Measurements from ENCODE around the gene PLCB4. TPM values are rescaled to one million over a fixed set of nuclear protein-coding genes. Genes with fewer than 3 reads are reported as not detected.

Gene PLCB4
- total RNA-seq, 1 experiment from 2014 or later: 14.9 TPM

DNA sequence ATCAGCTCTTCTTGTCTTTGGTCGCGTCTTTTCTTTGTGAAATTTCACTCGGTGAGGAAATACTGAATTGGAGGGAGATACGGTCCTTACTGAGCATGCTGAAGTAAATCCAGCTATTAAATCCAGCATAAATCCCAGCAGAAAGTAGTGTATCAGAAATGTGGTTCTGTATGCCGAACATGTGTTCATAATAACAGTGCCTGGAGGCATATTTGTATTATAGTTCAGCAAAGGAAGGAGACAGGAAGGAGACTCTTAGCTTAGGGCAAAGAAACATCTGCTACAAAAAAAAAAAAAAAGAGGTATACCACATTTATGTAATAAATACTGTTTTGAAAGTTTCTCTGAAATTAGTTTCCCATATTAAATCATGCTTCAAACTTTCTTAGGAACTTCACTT, 211.8 kb downstream of the PLCB4 start:
- TF ChIP-seq, protein P1, sequence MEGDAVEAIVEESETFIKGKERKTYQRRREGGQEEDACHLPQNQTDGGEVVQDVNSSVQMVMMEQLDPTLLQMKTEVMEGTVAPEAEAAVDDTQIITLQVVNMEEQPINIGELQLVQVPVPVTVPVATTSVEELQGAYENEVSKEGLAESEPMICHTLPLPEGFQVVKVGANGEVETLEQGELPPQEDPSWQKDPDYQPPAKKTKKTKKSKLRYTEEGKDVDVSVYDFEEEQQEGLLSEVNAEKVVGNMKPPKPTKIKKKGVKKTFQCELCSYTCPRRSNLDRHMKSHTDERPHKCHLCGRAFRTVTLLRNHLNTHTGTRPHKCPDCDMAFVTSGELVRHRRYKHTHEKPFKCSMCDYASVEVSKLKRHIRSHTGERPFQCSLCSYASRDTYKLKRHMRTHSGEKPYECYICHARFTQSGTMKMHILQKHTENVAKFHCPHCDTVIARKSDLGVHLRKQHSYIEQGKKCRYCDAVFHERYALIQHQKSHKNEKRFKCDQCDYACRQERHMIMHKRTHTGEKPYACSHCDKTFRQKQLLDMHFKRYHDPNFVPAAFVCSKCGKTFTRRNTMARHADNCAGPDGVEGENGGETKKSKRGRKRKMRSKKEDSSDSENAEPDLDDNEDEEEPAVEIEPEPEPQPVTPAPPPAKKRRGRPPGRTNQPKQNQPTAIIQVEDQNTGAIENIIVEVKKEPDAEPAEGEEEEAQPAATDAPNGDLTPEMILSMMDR (conservative IDR thresholded peaks at IDR 0.05): no peak
- no peak for TF ChIP-seq EZH2 (IDR thresholded peaks at IDR 0.05; ENCODE audit: low read depth)
- H3K4me2 ChIP-seq: no peak overlapping the region

DNA sequence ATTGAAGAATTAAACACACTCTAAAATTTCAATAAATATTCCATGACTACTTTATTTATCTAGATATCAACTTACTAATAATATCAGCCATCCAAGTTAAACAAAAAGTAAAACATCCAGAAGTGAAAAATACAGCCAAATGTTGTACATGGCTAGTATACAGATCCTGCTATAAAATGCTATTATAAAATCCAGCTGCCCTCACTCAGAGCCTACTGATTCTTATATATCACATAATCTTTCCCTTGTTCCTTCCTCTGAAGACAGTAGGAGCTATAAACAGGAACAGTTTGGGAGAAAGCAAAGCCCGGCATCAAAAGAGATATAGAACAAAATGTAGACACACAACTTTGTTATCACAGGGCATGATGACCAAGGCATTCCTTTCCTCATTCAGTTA, 212.9 kb downstream of the PLCB4 start:
- intact Hi-C loops (cut with micrococcal nuclease; ENCODE audit: unreplicated experiment): no loop called here
- TF ChIP-seq, protein P1 (conservative IDR thresholded peaks at IDR 0.05): no peak
- TF ChIP-seq EZH2 (IDR thresholded peaks at IDR 0.05; ENCODE audit: low read depth): no peak
- H2AFZ ChIP-seq: no peak overlapping the region
- BruUV-seq (replicated peaks): no TSS peak
- no peak overlapping the region for H3K27ac ChIP-seq
- no peaks in the 10 kb centered on the region for H3K79me2 ChIP-seq (ENCODE audit: low read depth)
- no peaks in the 10 kb centered on the region for H4K20me1 ChIP-seq (ENCODE audit: insufficient read depth)
- H3K4me3 ChIP-seq: no peak overlapping the region
- H3K9me2 ChIP-seq (ENCODE audit: insufficient read depth): 0 out of 2 replicates have a peak, but pooled peaks cover 7% of the 10 kb centered on the region
- no peaks in the 10 kb centered on the region for H3K9me3 ChIP-seq (ENCODE audit: insufficient read depth, low read depth)
- H3K36me3 ChIP-seq (ENCODE audit: low read depth): no peaks in the 10 kb centered on the region
- H3F3A ChIP-seq (ENCODE audit: insufficient read depth, low read depth): no peaks in the 10 kb centered on the region
- no peaks in the 10 kb centered on the region for H3K4me1 ChIP-seq (replicated peaks; ENCODE audit: insufficient read depth)
- CTCF ChIA-PET: no interaction called here
- no peak overlapping the region for H3K4me2 ChIP-seq
- POLR2A ChIA-PET (ENCODE audit: unreplicated experiment): no interaction called here
- no peak for DNase-seq
- H3K27me3 ChIP-seq (ENCODE audit: insufficient read depth, low read depth): no peaks in the 10 kb centered on the region

More for the DNA sequence above, 211.8 kb downstream of the PLCB4 start:
- Histone ChIP-seq H3K9me3 (ENCODE audit: insufficient read depth, low read depth) (no peaks in the 10 kb centered on the region), H4K20me1 (ENCODE audit: insufficient read depth) (no peaks in the 10 kb centered on the region), H3K79me2 (ENCODE audit: low read depth) (no peaks in the 10 kb centered on the region), H2AFZ (no peak overlapping the region), H3K27ac (no peak overlapping the region), H3F3A (ENCODE audit: insufficient read depth, low read depth) (no peaks in the 10 kb centered on the region), H3K27me3 (ENCODE audit: insufficient read depth, low read depth) (no peaks in the 10 kb centered on the region), H3K4me1 (replicated peaks; ENCODE audit: insufficient read depth) (no peaks in the 10 kb centered on the region), H3K4me3 (no peak overlapping the region), H3K36me3 (ENCODE audit: low read depth) (no peaks in the 10 kb centered on the region), H3K9me2 (ENCODE audit: insufficient read depth) (0 out of 2 replicates have a peak, but pooled peaks cover 7% of the 10 kb centered on the region)
- DNase-seq: no peak
- ChIA-PET CTCF (no interaction called here), POLR2A (ENCODE audit: unreplicated experiment) (no interaction called here)
- no TSS peak for BruUV-seq (replicated peaks)
- intact Hi-C loops (cut with micrococcal nuclease; ENCODE audit: unreplicated experiment): no loop called here

DNA sequence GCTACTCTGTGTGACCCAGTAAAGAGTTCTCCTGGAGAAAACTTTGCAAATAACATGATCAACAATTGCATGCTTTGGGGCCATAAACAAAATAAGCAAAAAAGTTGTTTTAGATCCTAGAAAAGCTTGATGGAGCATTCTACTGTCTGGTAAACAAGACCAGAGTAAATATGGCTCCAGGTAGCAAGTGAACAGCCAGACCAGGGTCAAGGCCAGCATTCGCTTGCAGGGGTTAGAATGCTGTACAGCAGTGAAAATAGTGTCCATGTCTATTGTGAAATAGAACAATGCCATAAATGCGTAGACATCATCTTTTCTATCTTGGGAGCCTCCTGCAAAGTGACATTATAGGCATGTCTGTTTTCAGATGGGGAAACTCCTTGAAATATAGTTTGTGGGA, 216.7 kb downstream of the PLCB4 start:
- CTCF ChIA-PET: no interaction called here

More for the DNA sequence above, 216.7 kb downstream of the PLCB4 start:
- TF ChIP-seq EZH2 (IDR thresholded peaks at IDR 0.05; ENCODE audit: low read depth): no peak
- TF ChIP-seq, protein P1 (conservative IDR thresholded peaks at IDR 0.05): no peak
- Histone ChIP-seq H3K27ac (no peak overlapping the region), H3K4me1 (replicated peaks; ENCODE audit: insufficient read depth) (no peaks in the 10 kb centered on the region), H2AFZ (no peak overlapping the region), H3K79me2 (ENCODE audit: low read depth) (no peaks in the 10 kb centered on the region), H3F3A (ENCODE audit: insufficient read depth, low read depth) (no peaks in the 10 kb centered on the region), H4K20me1 (ENCODE audit: insufficient read depth) (no peaks in the 10 kb centered on the region), H3K9me3 (ENCODE audit: insufficient read depth, low read depth) (no peaks in the 10 kb centered on the region), H3K4me2 (no peak overlapping the region), H3K4me3 (no peak overlapping the region), H3K36me3 (ENCODE audit: low read depth) (no peaks in the 10 kb centered on the region), H3K9me2 (ENCODE audit: insufficient read depth) (0 out of 2 replicates have a peak, but pooled peaks cover 7% of the 10 kb centered on the region), H3K27me3 (ENCODE audit: insufficient read depth, low read depth) (no peaks in the 10 kb centered on the region)
- no peak for DNase-seq
- POLR2A ChIA-PET (ENCODE audit: unreplicated experiment): no interaction called here
- intact Hi-C loops (cut with micrococcal nuclease; ENCODE audit: unreplicated experiment): no loop called here
- no TSS peak for BruUV-seq (replicated peaks)

All from PC-9 (cell line).